Measurements from ENCODE around the gene TBL1XR1. TPM values are rescaled to one million over a fixed set of nuclear protein-coding genes. Genes with fewer than 3 reads are reported as not detected.

TBL1XR1 gene
- total RNA-seq, 1 experiment from 2014 or later = 175 TPM

DNA sequence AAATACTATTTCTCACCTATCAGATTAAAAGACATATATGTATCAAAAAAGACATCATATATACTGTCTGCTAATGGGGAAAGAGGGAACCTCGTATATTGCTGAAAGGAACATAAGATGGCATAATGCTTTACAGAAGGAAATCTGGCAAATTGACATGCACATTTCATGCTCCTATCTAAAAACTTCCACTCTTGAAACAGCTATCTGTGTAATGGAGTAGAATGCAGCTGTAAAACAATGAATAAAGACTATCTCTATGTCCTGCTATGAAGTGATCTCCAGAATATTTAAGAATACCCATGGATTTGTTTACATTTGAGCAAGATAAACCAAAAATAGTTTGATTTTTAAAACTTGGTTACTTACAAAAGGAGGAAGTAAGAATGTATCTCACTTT is 107.4 kb downstream of the TBL1XR1 start:
- Histone ChIP-seq H3K4ac (ENCODE audit: low read depth, low read length) (no peak overlapping the region), H3K27me3 (ENCODE audit: insufficient read depth, low read length) (no peaks in the 10 kb centered on the region), H2BK12ac (ENCODE audit: insufficient read length, low read depth, low read length) (no peak overlapping the region), H2BK20ac (ENCODE audit: low read depth, low read length, poor library complexity, severe bottlenecking) (no peak overlapping the region), H3K23ac (ENCODE audit: insufficient read length, low read depth, low read length) (no peak overlapping the region), H3K14ac (ENCODE audit: insufficient read depth, low read length) (no peak overlapping the region), H3K18ac (ENCODE audit: insufficient read length, low read depth, low read length) (no peak overlapping the region), H4K8ac (replicated peaks; ENCODE audit: insufficient read length, low read depth, low read length) (no peak overlapping the region), H2BK15ac (ENCODE audit: low read depth, low read length) (no peak overlapping the region), H2BK120ac (ENCODE audit: low read depth, low read length, poor library complexity, severe bottlenecking) (no peak overlapping the region), H3K79me2 (ENCODE audit: insufficient read depth, low read length) (peaks cover 37% of the 10 kb centered on the region; the same call in 1 of the 2 replicates), H3T11ph (ENCODE audit: low read length) (no peak overlapping the region), H3K4me2 (ENCODE audit: insufficient read depth, insufficient read length, low read length) (no peak overlapping the region), H3K9ac (ENCODE audit: extremely low read depth, insufficient read length, low read length) (no peak overlapping the region), H3K56ac (ENCODE audit: insufficient read length, low read depth, low read length) (no peak overlapping the region), H2BK5ac (ENCODE audit: insufficient read length, low read length) (no peak overlapping the region), H4K5ac (ENCODE audit: insufficient read length, low read depth, low read length) (no peak overlapping the region), H2AFZ (ENCODE audit: low read length) (no peak overlapping the region), H4K20me1 (ENCODE audit: control insufficient read depth, insufficient read depth, insufficient read length) (no peaks in the 10 kb centered on the region), H2AK5ac (ENCODE audit: insufficient read length, low read length) (no peak overlapping the region), H3K9me3 (ENCODE audit: control insufficient read depth, low read depth, low read length) (no peaks in the 10 kb centered on the region), H4K91ac (ENCODE audit: insufficient read length, low read depth, low read length) (no peak overlapping the region), H3K27ac (ENCODE audit: insufficient read length, low read depth, low read length) (no peak overlapping the region), H3K4me1 (ENCODE audit: insufficient read depth, low read length) (peaks cover 3% of the 10 kb centered on the region; the same call in 1 of the 2 replicates), H3K23me2 (ENCODE audit: insufficient read length, low read depth, low read length, poor library complexity, severe bottlenecking) (no peaks in the 10 kb centered on the region), H3K79me1 (ENCODE audit: insufficient read depth, low read depth, low read length, poor library complexity, severe bottlenecking) (peaks cover 2% of the 10 kb centered on the region)
- no peak overlapping the region for H3K4me3 Mint-ChIP-seq
- H3K36me3 Mint-ChIP-seq (ENCODE audit: insufficient read depth in 1 of 3, low read depth in 3 of 3) = peaks cover 28 to 30% (median 29%) of the 10 kb centered on the region in 3 experiments
- TF ChIP-seq CTCF (conservative IDR thresholded peaks at IDR 0.05) = no peak
- WGBS (ENCODE audit: extremely low coverage, insufficient read length, low lambda C conversion rate) = no CpG with 5 or more reads among the region's 1 CpG
- no peaks in the 10 kb centered on the region for H3K27me3 Mint-ChIP-seq (ENCODE audit: low read depth)
- no peak for DNase-seq
- H3K27ac Mint-ChIP-seq = peak overlapping the region in 1 of 3 experiments; percentile 58; a peak in 2 of 7 replicates
- peaks cover 26 to 39% of the 10 kb centered on the region in 2 experiments for H3K4me1 Mint-ChIP-seq
- peaks cover 22 to 25% of the 10 kb centered on the region in 2 experiments for H3K9me3 Mint-ChIP-seq

Data from H9 (cell line).